Measurements from ENCODE around the gene STARD5. TPM values are rescaled to one million over a fixed set of nuclear protein-coding genes. Genes with fewer than 3 reads are reported as not detected.

The STARD5 gene
- total RNA-seq, 4 donors from 2014 or later: 11.2 to 54.5 (median 41.3) TPM

- Histone ChIP-seq H3K36me3 (peaks cover 0 to 3% (median 2%) of the 10 kb centered on the region in 4 donors), H3K9me3 (no peaks in the 10 kb centered on the region), H3K27ac (no peak overlapping the region), H3K27me3 (no peaks in the 10 kb centered on the region), H3K4me3 (no peak overlapping the region), H3K4me1 (peaks cover 0 to 23% (median 5%) of the 10 kb centered on the region in 4 donors)
- DNase-seq: no peak
- 92% methylated on average over 2 of the region's 2 CpGs; no CpG with 5 or more reads in 1 of the 2 donors for WGBS, 2 donors (ENCODE audit: low coverage in 1 of 2)
- TF ChIP-seq EP300 (IDR thresholded peaks at IDR 0.05; ENCODE audit: low read depth) (no peak), CTCF (IDR thresholded peaks at IDR 0.05) (no peak), POLR2AphosphoS5 (IDR thresholded peaks at IDR 0.05) (no peak), POLR2A (IDR thresholded peaks at IDR 0.05) (no peak)
- intact Hi-C loops (cut with DNase I; ENCODE audit: low total_unique reads) (loop anchor here (5.0 kb wide), 1 partner anchor 1296 kb away; no protein-coding TSS in a partner anchor), in situ Hi-C loops (cut with MboI; ENCODE audit: low pct_ligation_motif_present in 1 of 4, low pct_unique_long_range_greater_than_20kb in 1 of 4, low sequenced_read_pairs in 3 of 4) (no loop called here)
Measured at GRCh38 chr15:81308260-81308659, 15.7 kb downstream of the STARD5 start.

- H3K36me3 ChIP-seq: no peaks in the 10 kb centered on the region
- intact Hi-C loops (cut with DNase I; ENCODE audit: low total_unique reads): no loop called here
- in situ Hi-C loops (cut with MboI; ENCODE audit: low pct_ligation_motif_present in 1 of 4, low pct_unique_long_range_greater_than_20kb in 1 of 4, low sequenced_read_pairs in 3 of 4): no loop called here
- TF ChIP-seq POLR2AphosphoS5 (IDR thresholded peaks at IDR 0.05): no peak
- no peak for TF ChIP-seq EP300 (IDR thresholded peaks at IDR 0.05; ENCODE audit: low read depth)
- no peak for TF ChIP-seq CTCF (IDR thresholded peaks at IDR 0.05)
- no peak for TF ChIP-seq POLR2A (IDR thresholded peaks at IDR 0.05)
- no peak for DNase-seq
- no peak overlapping the region for H3K4me3 ChIP-seq
- H3K4me1 ChIP-seq: peaks cover 0 to 15% (median 0%) of the 10 kb centered on the region in 4 donors
- WGBS, 2 donors (ENCODE audit: low coverage in 1 of 2): 57 to 84% methylated on average over 5 of the region's 5 CpGs
- H3K27ac ChIP-seq: peak overlapping the region; percentile 63 to 83 (median 71)
- H3K9me3 ChIP-seq: no peaks in the 10 kb centered on the region
- H3K27me3 ChIP-seq: no peaks in the 10 kb centered on the region
Measured at GRCh38 chr15:81304226-81304625, 19.7 kb downstream of the STARD5 start.

GRCh38 chr15:81303244-81304225, 20.4 kb downstream of the STARD5 start:
- Histone ChIP-seq H3K4me1 (peaks cover 0 to 15% (median 0%) of the 10 kb centered on the region in 4 donors), H3K9me3 (no peaks in the 10 kb centered on the region), H3K27ac (peak overlapping the region; percentile 63 to 83 (median 71)), H3K36me3 (no peaks in the 10 kb centered on the region), H3K27me3 (no peaks in the 10 kb centered on the region), H3K4me3 (no peak overlapping the region)
- no peak for DNase-seq
- WGBS, 2 donors (ENCODE audit: low coverage in 1 of 2): 49 to 72% methylated on average over 4 to 9 of the region's 9 CpGs
- in situ Hi-C loops (cut with MboI; ENCODE audit: low pct_ligation_motif_present in 1 of 4, low pct_unique_long_range_greater_than_20kb in 1 of 4, low sequenced_read_pairs in 3 of 4) (no loop called here), intact Hi-C loops (cut with DNase I; ENCODE audit: low total_unique reads) (no loop called here)
- TF ChIP-seq POLR2AphosphoS5 (IDR thresholded peaks at IDR 0.05) (no peak), CTCF (IDR thresholded peaks at IDR 0.05) (no peak), EP300 (IDR thresholded peaks at IDR 0.05; ENCODE audit: low read depth) (no peak), POLR2A (IDR thresholded peaks at IDR 0.05) (no peak)

GRCh38 chr15:81302701-81303109, 21.2 kb downstream of the STARD5 start:
- in situ Hi-C loops (cut with MboI; ENCODE audit: low pct_ligation_motif_present in 1 of 4, low pct_unique_long_range_greater_than_20kb in 1 of 4, low sequenced_read_pairs in 3 of 4): no loop called here
- no peaks in the 10 kb centered on the region for H3K36me3 ChIP-seq
- no peak for DNase-seq
- H3K27me3 ChIP-seq: no peaks in the 10 kb centered on the region
- peak overlapping the region in 1 of 4 donors; percentile 11 for H3K4me3 ChIP-seq
- H3K4me1 ChIP-seq: peaks cover 0 to 15% (median 0%) of the 10 kb centered on the region in 4 donors
- H3K27ac ChIP-seq: peak overlapping the region; percentile 34 to 83 (median 71)
- H3K9me3 ChIP-seq: no peaks in the 10 kb centered on the region
- 67 to 94% methylated on average over 3 to 6 of the region's 6 CpGs for WGBS, 2 donors (ENCODE audit: low coverage in 1 of 2)
- intact Hi-C loops (cut with DNase I; ENCODE audit: low total_unique reads): no loop called here
- no peak for TF ChIP-seq EP300 (IDR thresholded peaks at IDR 0.05; ENCODE audit: low read depth)
- no peak for TF ChIP-seq CTCF (IDR thresholded peaks at IDR 0.05)
- no peak for TF ChIP-seq POLR2A (IDR thresholded peaks at IDR 0.05)
- no peak for TF ChIP-seq POLR2AphosphoS5 (IDR thresholded peaks at IDR 0.05)

All from transverse colon (tissue), 4 donors.